HG02970 (cell line): ENCODE measurements around the gene TIMM9.
"Not testable (repeated sequence)": the region's sequence is repeated elsewhere in the genome, so short reads cannot be mapped to it uniquely, and the experiment has no call there.

ENCODE experiments used
- ATAC-seq: cut with Tn5 transposase; IDR thresholded peaks from one replicate; pipeline ENCODE4 v1.9.1; 2021; ENCODE audit warnings: mild to moderate bottlenecking, moderate library complexity, moderate number of reproducible peaks; ENCODE audit not compliant: unreplicated experiment, low FRiP score

TIMM9 gene

GRCh38 chr14:58398895-58399294, 28.4 kb downstream of the TIMM9 start:
- ATAC-seq: no peak

- ATAC-seq: no peak
Observed at GRCh38 chr14:58398495-58398894, 28.8 kb downstream of the TIMM9 start.

- no peak for ATAC-seq
Observed at GRCh38 chr14:58397156-58397555, 30.2 kb downstream of the TIMM9 start.

- peak; percentile 90 for ATAC-seq
Observed at GRCh38 chr14:58395812-58396788, 31.2 kb downstream of the TIMM9 start, which contains the start of gene TOMM20L. Gene TOMM20L, plus strand, starts transcription at chr14:58395930. Its CDS starts 28 bp downstream, at chr14:58395958.

GRCh38 chr14:58395562-58395811, 31.8 kb downstream of the TIMM9 start:
- ATAC-seq: no peak

- ATAC-seq: no peak
Observed at GRCh38 chr14:58390830-58391229, 36.5 kb downstream of the TIMM9 start.

GRCh38 chr14:58376791-58377190, 50.5 kb downstream of the TIMM9 start:
- no peak for ATAC-seq

GRCh38 chr14:58368956-58369355, 58.4 kb downstream of the TIMM9 start:
- no peak for ATAC-seq

GRCh38 chr14:58367296-58367695, 60.0 kb downstream of the TIMM9 start:
- no peak for ATAC-seq

GRCh38 chr14:58364316-58364715, 63.0 kb downstream of the TIMM9 start:
- ATAC-seq: no peak

GRCh38 chr14:58362798-58363412, 64.4 kb downstream of the TIMM9 start:
- ATAC-seq: no peak

- not testable (repeated sequence) for ATAC-seq
Observed at GRCh38 chr14:58362272-58362671, 65.1 kb downstream of the TIMM9 start.
